K562 (cell line): ENCODE measurements around the gene CAMK1D. TPM values are rescaled to one million over a fixed set of nuclear protein-coding genes. Genes with fewer than 3 reads are reported as not detected.

ENCODE experiments used
- ATAC-seq: fragments of 200-7000 bp; cut with Tn5 transposase; 3 replicates; pipeline ENCODE4 v1.9.1; 2020; ENCODE audit warnings: moderate library complexity
- BruUV-seq: library from RNA; stranded (reverse); fragments of 400-500 nt; replicated peaks from 2 replicates; lab custom pipeline; 2021; lab: Mats Ljungman, UMichigan
- CTCF ChIA-PET: fragments of 300-600 bp; formaldehyde crosslinking; extraction: SDS; loops from one replicate; lab custom pipeline; 2021; ENCODE audit warnings: low intra/inter-chr PET ratio; lab: Yijun Ruan, JAX
- POLR2A ChIA-PET: fragments of 300-600, 350-650 bp; sonication (Branson Sonifier 250); formaldehyde crosslinking; extraction: SDS; loops from one replicate; lab custom pipeline; 2021; ENCODE audit warnings: antibody characterized with exemption, inconsistent platforms; lab: Yijun Ruan, JAX
- DNase-seq, 4 experiments: peaks; one replicate each; pipeline versions ENCODE4 v3.0.0 to v3.0.0-alpha.2; 2011 to 2018; ENCODE audit warnings: low spot score in 3 of 4, mixed read lengths in 3 of 4; ENCODE audit errors: extremely low read depth in 1 of 4
- FAIRE-seq: peaks from 2 replicates; lab custom pipeline; 2011; peaks lifted over from hg19 to GRCh38; lab: Jason Lieb, UNC
- H2AFZ ChIP-seq: 2 replicates; pipeline ENCODE4 v1.6.0; 2011; ENCODE audit warnings: low read depth, low read length, control low read depth, inconsistent platforms
- H3K27ac ChIP-seq: fragments of 200-600 bp; 3 replicates; pipeline ENCODE4 v1.8.0; 2011; ENCODE audit warnings: low read depth, mild to moderate bottlenecking, control low read depth, inconsistent platforms, low read length, moderate library complexity, mixed read lengths; ENCODE audit errors: extremely low read depth
- H3K27me3 ChIP-seq, 2 experiments: fragments of 300-600 bp in 1 of 2; 2 replicates in 1 of 2; 3 replicates in 1 of 2; pipeline versions ENCODE4 v1.6.0 to v1.8.0; 2011; ENCODE audit warnings: inconsistent platforms in 2 of 2, low read length in 2 of 2, mild to moderate bottlenecking in 1 of 2, mixed read lengths in 1 of 2, moderate library complexity in 1 of 2; ENCODE audit not compliant: control insufficient read depth in 2 of 2, insufficient read depth in 2 of 2
- H3K36me3 ChIP-seq: fragments of 300-600 bp; 3 replicates; pipeline ENCODE4 v1.8.0; 2011; ENCODE audit warnings: mild to moderate bottlenecking, low read length, inconsistent platforms; ENCODE audit not compliant: control insufficient read depth, insufficient read depth
- H3K4me1 ChIP-seq, 2 experiments: fragments of 200-600 bp in 1 of 2; replicated peaks in 1 of 2; 2 replicates in 1 of 2; 3 replicates in 1 of 2; pipeline versions ENCODE4 v1.5.1 to v1.8.0; 2011; ENCODE audit warnings: inconsistent platforms in 2 of 2, low read length in 2 of 2, mild to moderate bottlenecking in 1 of 2, mixed read lengths in 1 of 2, moderate library complexity in 1 of 2; ENCODE audit not compliant: control insufficient read depth in 2 of 2, insufficient read depth in 2 of 2
- H3K4me2 ChIP-seq: 2 replicates; pipeline ENCODE4 v1.6.1; 2011; ENCODE audit warnings: low read length, control low read depth, inconsistent platforms, mixed read lengths; ENCODE audit not compliant: insufficient read depth
- H3K4me3 ChIP-seq: fragments of 200-600 bp; sonication (generic), shearing (Covaris generic); 2 replicates; pipeline ENCODE4 v1.5.1; 2016; ENCODE audit warnings: control low read depth, inconsistent platforms
- H3K79me2 ChIP-seq: fragments of 200-600 bp; 3 replicates; pipeline ENCODE4 v1.8.0; 2011; ENCODE audit warnings: low read length, inconsistent platforms; ENCODE audit not compliant: control insufficient read depth, insufficient read depth
- H3K9ac ChIP-seq, 2 experiments: 2 replicates each; pipeline versions ENCODE4 v1.6.0 to v1.6.1; 2011; ENCODE audit warnings: low read depth in 2 of 2, low read length in 2 of 2, control low read depth in 1 of 2, inconsistent platforms in 1 of 2, mild to moderate bottlenecking in 1 of 2, mixed read lengths in 1 of 2; ENCODE audit not compliant: insufficient read depth in 1 of 2
- H3K9me1 ChIP-seq: one replicate; pipeline ENCODE4 v1.6.0; 2011; ENCODE audit warnings: inconsistent platforms, mild to moderate bottlenecking, low read length, moderate library complexity; ENCODE audit not compliant: control insufficient read depth, insufficient read depth
- H3K9me3 ChIP-seq: replicated peaks from 2 replicates; pipeline ENCODE4 v1.5.1; 2011; ENCODE audit warnings: low read depth, low read length, inconsistent platforms; ENCODE audit not compliant: control insufficient read depth, insufficient read depth
- H4K20me1 ChIP-seq: replicated peaks from 2 replicates; pipeline ENCODE4 v1.6.1; 2011; ENCODE audit warnings: low read length, inconsistent platforms, mixed read lengths; ENCODE audit not compliant: control insufficient read depth, insufficient read depth
- ARHGAP35 ChIP-seq: fragments of 450-650 bp; IDR thresholded peaks from 2 replicates; pipeline ENCODE4 v1.6.1; 2018; ENCODE audit not compliant: partially characterized antibody
- ASH1L ChIP-seq: fragments of 450-650 bp; IDR thresholded peaks from 2 replicates; pipeline ENCODE4 v1.6.1; 2018; ENCODE audit warnings: borderline replicate concordance, mild to moderate bottlenecking, low read depth; ENCODE audit not compliant: partially characterized antibody
- CBX3 ChIP-seq, 2 experiments: IDR thresholded peaks; 1 replicate in 1 of 2; 2 replicates in 1 of 2; pipeline ENCODE4 v1.6.1; 2012; ENCODE audit warnings: inconsistent platforms in 2 of 2, low read length in 2 of 2, borderline replicate concordance in 1 of 2, control low read depth in 1 of 2
- DPF2 ChIP-seq: fragments of 450-650 bp; IDR thresholded peaks from 2 replicates; pipeline ENCODE4 v1.6.1; 2016
- ELK3 ChIP-seq: fragments of 450-650 bp; formaldehyde crosslinking; IDR thresholded peaks from 2 replicates; pipeline ENCODE4 v1.4.0; 2020; ENCODE audit warnings: mild to moderate bottlenecking
- JUNB ChIP-seq: fragments of 450-650 bp; formaldehyde crosslinking; conservative IDR thresholded peaks from 2 replicates; pipeline ENCODE4 v1.4.0; 2020; ENCODE audit warnings: mild to moderate bottlenecking
- KLF16 ChIP-seq: IDR thresholded peaks from 2 replicates; pipeline ENCODE4 v1.6.1; 2016; ENCODE audit warnings: antibody characterized with exemption
- MXD1 ChIP-seq: fragments of 250-450 bp; sonication (Bioruptor Pico); IDR thresholded peaks from 2 replicates; pipeline ENCODE4 v1.8.0; 2021; ENCODE audit warnings: borderline replicate concordance, mild to moderate bottlenecking, moderate library complexity; ENCODE audit not compliant: poor library complexity, severe bottlenecking
- MYC ChIP-seq, 2 experiments: fragments of 250-450 bp in 1 of 2; sonication (Bioruptor Pico) in 1 of 2; IDR thresholded peaks; 2 replicates each; pipeline versions ENCODE4 v1.5.1 to v1.6.1; 2012 to 2021; ENCODE audit warnings: low read depth in 2 of 2, borderline replicate concordance in 1 of 2, improper control_type of control experiment in 1 of 2, low read length in 1 of 2, mild to moderate bottlenecking in 1 of 2, moderate library complexity in 1 of 2
- NFE2L1 ChIP-seq: fragments of 450-650 bp; IDR thresholded peaks from 2 replicates; pipeline ENCODE4 v1.6.1; 2016; ENCODE audit warnings: missing genetic modification characterization, low read depth, mild to moderate bottlenecking, missing compliant biosample characterization, moderate library complexity, borderline replicate concordance
- NUFIP1 ChIP-seq: fragments of 450-650 bp; IDR thresholded peaks from 2 replicates; pipeline ENCODE4 v1.6.1; 2018; ENCODE audit not compliant: partially characterized antibody
- PRPF4 ChIP-seq: fragments of 200-400 bp; formaldehyde crosslinking; IDR thresholded peaks from one replicate; pipeline ENCODE4 v1.6.1; 2017; ENCODE audit warnings: low read length, low read depth, mild to moderate bottlenecking; ENCODE audit not compliant: insufficient read depth, poor library complexity, severe bottlenecking
- SIN3A ChIP-seq, 2 experiments: fragments of 150-350 bp in 1 of 2; IDR thresholded peaks; 2 replicates each; pipeline ENCODE4 v1.6.1; 2011 to 2016; ENCODE audit warnings: borderline replicate concordance in 2 of 2, low read depth in 2 of 2, low read length in 2 of 2, mild to moderate bottlenecking in 2 of 2, moderate library complexity in 2 of 2; ENCODE audit not compliant: control insufficient read depth in 1 of 2
- SMARCC2 ChIP-seq: fragments of 450-650 bp; IDR thresholded peaks from 2 replicates; pipeline ENCODE4 v1.6.1; 2017; ENCODE audit warnings: antibody characterized with exemption, moderate library complexity, mild to moderate bottlenecking, low read depth
- TARDBP ChIP-seq: fragments of 450-650 bp; IDR thresholded peaks from 2 replicates; pipeline ENCODE4 v1.6.1; 2016
- ZBTB9 ChIP-seq: fragments of 450-650 bp; formaldehyde crosslinking; IDR thresholded peaks from 2 replicates; pipeline ENCODE4 v1.4.0; 2020; ENCODE audit warnings: mild to moderate bottlenecking, moderate library complexity
- ZNF24 ChIP-seq: fragments of 450-650 bp; IDR thresholded peaks from 2 replicates; pipeline ENCODE4 v1.6.1; 2016
- ZNF408 ChIP-seq: fragments of 250-450 bp; sonication (Bioruptor Pico); IDR thresholded peaks from 2 replicates; pipeline ENCODE4 v1.4.0; 2020; ENCODE audit warnings: low read depth, mild to moderate bottlenecking, moderate library complexity
- ZNF586 ChIP-seq: fragments of 450-650 bp; formaldehyde crosslinking; conservative IDR thresholded peaks from 2 replicates; pipeline ENCODE4 v1.4.0; 2020; ENCODE audit warnings: mild to moderate bottlenecking, moderate library complexity
- WGBS: fragments of 100-300 bp; shearing (Covaris generic); methylation state at CpG from one replicate; pipeline ENCODE4 v1.1.6; 2016; ENCODE audit warnings: low coverage, mixed read lengths; ENCODE audit not compliant: insufficient coverage; ENCODE audit errors: missing lambda C conversion rate; 5-methylcytosine and 5-hydroxymethylcytosine counted together
- in situ Hi-C: fragments of 300-500 bp; cut with MboI; formaldehyde crosslinking; loops from 4 replicates; pipeline ENCODE4 v1.15.0; 2018; ENCODE audit warnings: inconsistent platforms, mixed read lengths
- intact Hi-C: fragments of 100-400 bp; cut with micrococcal nuclease; formaldehyde crosslinking; loops from 2 replicates; pipeline ENCODE4 v1.14.2; 2022
- polyA plus RNA-seq, 8 experiments: library from polyadenylated mRNA; depleted of rRNA in 4 of 8; stranded (reverse) in 5 of 8; unstranded in 3 of 8; fragments of >200 nt; fragmentation: Nextera tagmentation in 2 of 8; fragmentation: Illumina TruSeq in 1 of 8; extraction: Ambion mirVana in 2 of 8; extraction: Trizol in 1 of 8; gene quantifications; 2 replicates each; pipeline versions ENCODE4 v1.2.1 to v1.2.3, GENCODE V29; 2011 to 2014; ENCODE audit warnings: inconsistent platforms in 1 of 8, missing spikeins in 1 of 8
- total RNA-seq, 7 experiments: library from RNA; depleted of rRNA in 6 of 7; stranded (reverse); fragments of >200 nt in 6 of 7; fragmentation: Illumina TruSeq in 2 of 7; extraction: Trizol in 2 of 7; gene quantifications; 2 replicates each; pipeline versions ENCODE4 v1.2.1 to v1.2.3, GENCODE V29; 2011 to 2021; ENCODE audit warnings: low replicate concordance in 1 of 7
- TF ChIP-seq, protein P1 (sequence below): fragments of 250-450 bp; sonication (Bioruptor Pico); IDR thresholded peaks from 2 replicates; pipeline ENCODE4 v1.8.0; 2022; ENCODE audit warnings: moderate library complexity, mild to moderate bottlenecking, inconsistent platforms

Gene CAMK1D
- total and polyA plus RNA-seq, 9 of the 15 experiments (the other 6 are each of a cell fraction or from before 2014, with no cell fraction given) = 0.12 to 0.24 (median 0.20) TPM; not detected in 5

DNA sequence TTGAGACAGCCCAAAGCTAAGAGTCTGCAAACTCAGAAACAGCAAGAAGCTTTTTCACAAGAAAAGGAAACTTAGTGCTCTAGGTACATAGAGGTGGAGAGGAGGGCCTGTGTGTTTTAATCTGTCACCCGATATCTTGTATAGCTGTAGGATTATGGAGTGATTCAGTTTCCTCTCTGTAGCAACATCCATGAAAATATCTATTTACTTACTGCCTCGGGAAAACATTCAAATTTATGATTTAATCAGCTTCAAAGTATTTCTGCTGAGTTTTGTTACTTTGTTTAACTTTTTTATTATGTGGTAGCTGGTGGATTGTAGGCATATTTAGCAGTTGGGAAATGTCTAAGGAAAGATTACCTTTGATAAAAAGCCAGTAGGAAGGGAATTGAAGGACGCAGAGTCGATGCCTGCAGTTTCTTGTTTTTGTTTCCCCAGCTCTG lies 360.2 kb downstream of the CAMK1D start:
- H3K4me1 ChIP-seq = no peaks in the 10 kb centered on the region
- POLR2A ChIA-PET = no interaction called here

More for the DNA sequence above, 360.2 kb downstream of the CAMK1D start:
- ATAC-seq = no peak
- H3K27me3 ChIP-seq = peaks cover 0 to 4% of the 10 kb centered on the region in 2 experiments; a peak in 1 of 5 replicates
- BruUV-seq = no TSS peak
- H3K4me2 ChIP-seq = no peak overlapping the region
- in situ Hi-C loops = loop anchor here (25.0 kb wide), 1 partner anchor 922 kb away; no protein-coding TSS in a partner anchor
- FAIRE-seq = no peak
- 16% methylated on average over 4 of the region's 4 CpGs for WGBS
- H3K79me2 ChIP-seq = no peaks in the 10 kb centered on the region
- no peaks in the 10 kb centered on the region for H3K9me3 ChIP-seq
- H2AFZ ChIP-seq = no peak overlapping the region
- no peak overlapping the region for H3K4me3 ChIP-seq
- intact Hi-C loops = no loop called here
- H4K20me1 ChIP-seq = no peaks in the 10 kb centered on the region
- CTCF ChIA-PET = no interaction called here
- H3K36me3 ChIP-seq = no peaks in the 10 kb centered on the region
- TF ChIP-seq PRPF4 = no peak
- no peak for TF ChIP-seq ZNF586 (CRISPR knock-in tag)
- no peak for TF ChIP-seq KLF16
- no peak for TF ChIP-seq ZBTB9 (CRISPR knock-in tag)
- no peak for TF ChIP-seq ASH1L
- TF ChIP-seq ELK3 (CRISPR knock-in tag) = no peak
- no peak for TF ChIP-seq ZNF408 (CRISPR knock-in tag)
- no peak for TF ChIP-seq NFE2L1
- no peak for TF ChIP-seq SMARCC2
- no peak for TF ChIP-seq TARDBP
- TF ChIP-seq ZNF24 = no peak
- TF ChIP-seq JUNB (CRISPR knock-in tag) = no peak
- no peak for TF ChIP-seq MXD1
- no peak for TF ChIP-seq NUFIP1
- TF ChIP-seq ARHGAP35 = no peak
- TF ChIP-seq SIN3A (IDR thresholded peaks at IDR 0.05; ENCODE audit: borderline replicate concordance in 2 of 2, control insufficient read depth in 1 of 2, low read depth in 2 of 2, low read length in 2 of 2) = no peak
- no peak for TF ChIP-seq DPF2
- TF ChIP-seq, protein P1, sequence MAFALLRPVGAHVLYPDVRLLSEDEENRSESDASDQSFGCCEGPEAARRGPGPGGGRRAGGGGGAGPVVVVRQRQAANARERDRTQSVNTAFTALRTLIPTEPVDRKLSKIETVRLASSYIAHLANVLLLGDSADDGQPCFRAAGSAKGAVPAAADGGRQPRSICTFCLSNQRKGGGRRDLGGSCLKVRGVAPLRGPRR (CRISPR knock-in tag) = no peak
- no peak for TF ChIP-seq CBX3 (IDR thresholded peaks at IDR 0.05; ENCODE audit: borderline replicate concordance in 1 of 2, low read length in 2 of 2)
- TF ChIP-seq MYC (IDR thresholded peaks at IDR 0.05; ENCODE audit: low read depth, low read length) = no peak
- no peak for TF ChIP-seq MYC (CRISPR knock-in tag; IDR thresholded peaks at IDR 0.05; ENCODE audit: borderline replicate concordance, low read depth)
- DNase-seq = no peak
- H3K27ac ChIP-seq = no peak overlapping the region
- H3K9ac ChIP-seq = no peak overlapping the region
- no peaks in the 10 kb centered on the region for H3K9me1 ChIP-seq
